Activated naive CD8-positive, alpha-beta T cell treated with anti-CD3 and anti-CD28 coated beads, Interleukin-2, amount 10 ng/mL, durations not matched to agents 7 days and 5 days (primary cell): ENCODE data around the gene PLPPR1. TPM values are rescaled to one million over a fixed set of nuclear protein-coding genes. Genes with fewer than 3 reads are reported as not detected.

ENCODE experiments used
- ATAC-seq: fragments of 150-1000 bp; cut with Tn5 transposase; one replicate; pipeline ENCODE4 v1.10.0; 2021; ENCODE audit warnings: low read depth, moderate library complexity
- POLR2A ChIA-PET: fragments of 350-600 bp; sonication (Branson Sonifier 250); formaldehyde crosslinking; loops from one replicate; lab custom pipeline; 2021; ENCODE audit warnings: antibody characterized with exemption; lab: Charles Lee
- DNase-seq: peaks from one replicate; pipeline ENCODE4 v3.0.0; 2021
- H3K27ac Mint-ChIP-seq: one replicate; pipeline ENCODE4 v1.8.0; 2022; ENCODE audit warnings: mild to moderate bottlenecking, mixed read lengths
- H3K27me3 Mint-ChIP-seq: one replicate; pipeline ENCODE4 v1.8.0; 2022; ENCODE audit warnings: mild to moderate bottlenecking, moderate library complexity, mixed read lengths
- H3K36me3 Mint-ChIP-seq: one replicate; pipeline ENCODE4 v1.8.0; 2021; ENCODE audit warnings: mild to moderate bottlenecking, mixed read lengths
- H3K4me1 Mint-ChIP-seq: one replicate; pipeline ENCODE4 v1.8.0; 2021; ENCODE audit warnings: mixed read lengths
- H3K4me3 Mint-ChIP-seq: one replicate; pipeline ENCODE4 v1.8.0; 2022; ENCODE audit warnings: mild to moderate bottlenecking, moderate library complexity, mixed read lengths
- H3K9me3 Mint-ChIP-seq: one replicate; pipeline ENCODE4 v1.8.0; 2021; ENCODE audit warnings: mixed read lengths
- total RNA-seq, 2 experiments: library from RNA; stranded (reverse); gene quantifications; one replicate each; pipeline ENCODE4 v1.2.3, GENCODE V29; 2021

The PLPPR1 gene
- total RNA-seq, 2 experiments from 2014 or later = not detected

- Mint-ChIP-seq H3K27ac (no peak overlapping the region), H3K9me3 (no peaks in the 10 kb centered on the region), H3K27me3 (peaks cover 2% of the 10 kb centered on the region), H3K4me3 (no peak overlapping the region), H3K36me3 (no peaks in the 10 kb centered on the region), H3K4me1 (no peaks in the 10 kb centered on the region)
- no peak for ATAC-seq
- no peak for DNase-seq
- POLR2A ChIA-PET = no interaction called here
Observed at GRCh38 chr9:101158361-101158760, 129.8 kb downstream of the PLPPR1 start.

- no peaks in the 10 kb centered on the region for H3K4me1 Mint-ChIP-seq
- H3K36me3 Mint-ChIP-seq = no peaks in the 10 kb centered on the region
- ATAC-seq (no peak), DNase-seq (no peak)
- H3K27me3 Mint-ChIP-seq = peaks cover 2% of the 10 kb centered on the region
- no peak overlapping the region for H3K27ac Mint-ChIP-seq
- H3K9me3 Mint-ChIP-seq = no peaks in the 10 kb centered on the region
- no peak overlapping the region for H3K4me3 Mint-ChIP-seq
- POLR2A ChIA-PET = no interaction called here
Observed at GRCh38 chr9:101162231-101162630, 133.7 kb downstream of the PLPPR1 start.

GRCh38 chr9:101165131-101165530, 136.6 kb downstream of the PLPPR1 start:
- no peaks in the 10 kb centered on the region for H3K27me3 Mint-ChIP-seq
- POLR2A ChIA-PET = no interaction called here
- H3K4me3 Mint-ChIP-seq = no peak overlapping the region

GRCh38 chr9:101167490-101168134, 139.1 kb downstream of the PLPPR1 start:
- no peak overlapping the region for H3K4me3 Mint-ChIP-seq
- no peaks in the 10 kb centered on the region for H3K4me1 Mint-ChIP-seq
- DNase-seq (no peak), ATAC-seq (no peak)
- H3K27me3 Mint-ChIP-seq = no peaks in the 10 kb centered on the region
- POLR2A ChIA-PET = no interaction called here
- H3K27ac Mint-ChIP-seq = no peak overlapping the region
- no peaks in the 10 kb centered on the region for H3K9me3 Mint-ChIP-seq
- H3K36me3 Mint-ChIP-seq = no peaks in the 10 kb centered on the region

More at GRCh38 chr9:101165131-101165530, 136.6 kb downstream of the PLPPR1 start:
- H3K4me1 Mint-ChIP-seq = no peaks in the 10 kb centered on the region
- no peak overlapping the region for H3K27ac Mint-ChIP-seq
- H3K36me3 Mint-ChIP-seq = no peaks in the 10 kb centered on the region
- no peaks in the 10 kb centered on the region for H3K9me3 Mint-ChIP-seq
- no peak for DNase-seq
- ATAC-seq = no peak

GRCh38 chr9:101172616-101173015, 144.1 kb downstream of the PLPPR1 start:
- Mint-ChIP-seq H3K4me1 (no peaks in the 10 kb centered on the region), H3K4me3 (no peak overlapping the region), H3K27me3 (no peaks in the 10 kb centered on the region), H3K36me3 (no peaks in the 10 kb centered on the region), H3K27ac (no peak overlapping the region), H3K9me3 (no peaks in the 10 kb centered on the region)
- no peak for ATAC-seq
- DNase-seq = no peak
- POLR2A ChIA-PET = no interaction called here

- no peak for DNase-seq
- POLR2A ChIA-PET = no interaction called here
- Mint-ChIP-seq H3K4me3 (no peak overlapping the region), H3K27ac (no peak overlapping the region), H3K36me3 (no peaks in the 10 kb centered on the region), H3K27me3 (no peaks in the 10 kb centered on the region), H3K9me3 (no peaks in the 10 kb centered on the region), H3K4me1 (no peaks in the 10 kb centered on the region)
- ATAC-seq = no peak
Observed at GRCh38 chr9:101173907-101174306, 145.4 kb downstream of the PLPPR1 start.

DNA sequence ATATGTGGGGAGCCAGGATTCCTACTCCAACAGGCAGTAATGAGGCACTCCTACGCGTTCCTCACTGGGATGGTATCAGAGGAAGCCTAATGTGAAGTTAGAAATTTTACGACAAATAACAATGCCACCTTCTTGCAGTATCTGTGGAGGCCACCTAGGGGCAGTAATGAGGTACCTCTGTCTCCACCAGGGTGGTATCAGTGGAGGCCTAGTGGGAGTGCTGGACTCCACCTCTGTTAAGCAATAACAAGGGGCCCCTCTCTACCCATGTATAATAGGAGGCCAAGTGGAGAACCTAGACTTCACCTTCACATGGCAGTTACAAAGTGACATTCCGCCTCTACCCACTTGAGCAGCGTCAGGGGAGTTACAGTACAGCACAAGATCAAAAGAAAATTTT, 147.9 kb downstream of the PLPPR1 start:
- no peak for ATAC-seq
- DNase-seq = no peak
- no peaks in the 10 kb centered on the region for H3K27me3 Mint-ChIP-seq
- H3K4me1 Mint-ChIP-seq = no peaks in the 10 kb centered on the region
- H3K27ac Mint-ChIP-seq = no peak overlapping the region
- H3K4me3 Mint-ChIP-seq = no peak overlapping the region
- POLR2A ChIA-PET = no interaction called here
- H3K36me3 Mint-ChIP-seq = no peaks in the 10 kb centered on the region
- H3K9me3 Mint-ChIP-seq = no peaks in the 10 kb centered on the region

DNA sequence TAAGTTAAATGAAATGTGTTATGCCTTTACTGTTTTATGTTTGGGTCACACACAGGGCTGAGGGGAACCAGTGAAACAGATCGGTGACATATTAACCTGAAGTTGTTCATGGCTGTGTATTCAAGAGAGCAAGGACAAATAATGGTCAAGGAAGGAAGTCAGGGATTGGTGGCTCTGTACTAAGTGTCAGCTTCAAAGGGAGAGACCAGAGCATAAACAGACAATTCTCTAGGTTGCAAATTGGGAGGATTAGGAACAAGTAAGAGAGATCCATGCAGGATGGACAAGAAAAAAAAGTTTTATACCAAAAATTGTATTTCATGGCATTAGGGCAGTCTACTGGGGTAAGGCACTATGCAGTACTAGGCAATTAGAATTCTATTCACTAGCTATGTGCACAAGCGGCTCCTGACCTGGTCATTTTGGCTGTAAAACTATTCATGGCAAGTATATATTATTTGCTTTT, 156.3 kb downstream of the PLPPR1 start:
- no peaks in the 10 kb centered on the region for H3K9me3 Mint-ChIP-seq

GRCh38 chr9:101191723-101192122, 163.2 kb downstream of the PLPPR1 start:
- Mint-ChIP-seq H3K27ac (no peak overlapping the region), H3K36me3 (no peaks in the 10 kb centered on the region), H3K9me3 (no peaks in the 10 kb centered on the region), H3K4me3 (no peak overlapping the region), H3K27me3 (no peaks in the 10 kb centered on the region), H3K4me1 (no peaks in the 10 kb centered on the region)
- DNase-seq (no peak), ATAC-seq (no peak)
- POLR2A ChIA-PET = no interaction called here

More for the DNA sequence above, 156.3 kb downstream of the PLPPR1 start:
- Mint-ChIP-seq H3K27ac (no peak overlapping the region), H3K4me1 (no peaks in the 10 kb centered on the region), H3K27me3 (no peaks in the 10 kb centered on the region), H3K4me3 (no peak overlapping the region), H3K36me3 (no peaks in the 10 kb centered on the region)
- POLR2A ChIA-PET = no interaction called here
- ATAC-seq (no peak), DNase-seq (no peak)

GRCh38 chr9:101197026-101197425, 168.5 kb downstream of the PLPPR1 start:
- DNase-seq (no peak), ATAC-seq (no peak)
- Mint-ChIP-seq H3K9me3 (no peaks in the 10 kb centered on the region), H3K36me3 (no peaks in the 10 kb centered on the region), H3K27ac (no peak overlapping the region), H3K27me3 (no peaks in the 10 kb centered on the region), H3K4me1 (no peaks in the 10 kb centered on the region), H3K4me3 (no peak overlapping the region)
- POLR2A ChIA-PET = no interaction called here

DNA sequence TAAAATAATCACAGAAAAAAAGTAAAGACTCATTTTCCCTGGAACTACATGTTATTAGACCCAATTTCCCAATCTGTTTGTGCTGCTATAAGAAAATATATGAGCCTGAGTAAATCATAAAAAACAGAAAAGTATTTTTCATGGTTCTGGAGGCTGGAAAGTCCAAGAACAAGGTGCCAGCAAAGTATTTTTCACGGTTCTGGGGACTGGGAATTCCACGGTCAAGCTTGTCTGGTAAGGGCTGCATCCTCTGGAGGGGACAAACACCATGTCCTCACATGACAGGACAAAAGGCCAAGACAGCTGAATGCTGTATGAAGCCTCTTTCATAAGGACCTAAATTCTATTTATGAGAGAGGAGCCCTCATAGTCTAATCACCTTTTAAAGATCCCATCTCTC, 172.3 kb downstream of the PLPPR1 start:
- ATAC-seq = no peak
- H3K27me3 Mint-ChIP-seq = no peaks in the 10 kb centered on the region
- no peak for DNase-seq
- no peaks in the 10 kb centered on the region for H3K9me3 Mint-ChIP-seq
- H3K4me1 Mint-ChIP-seq = no peaks in the 10 kb centered on the region
- POLR2A ChIA-PET = no interaction called here
- no peak overlapping the region for H3K27ac Mint-ChIP-seq
- H3K36me3 Mint-ChIP-seq = no peaks in the 10 kb centered on the region
- H3K4me3 Mint-ChIP-seq = no peak overlapping the region

GRCh38 chr9:101201630-101202029, 173.1 kb downstream of the PLPPR1 start:
- no peak overlapping the region for H3K27ac Mint-ChIP-seq
- DNase-seq = no peak
- no peaks in the 10 kb centered on the region for H3K4me1 Mint-ChIP-seq
- no peak for ATAC-seq
- no peaks in the 10 kb centered on the region for H3K27me3 Mint-ChIP-seq
- H3K9me3 Mint-ChIP-seq = no peaks in the 10 kb centered on the region
- H3K4me3 Mint-ChIP-seq = no peak overlapping the region
- H3K36me3 Mint-ChIP-seq = no peaks in the 10 kb centered on the region
- POLR2A ChIA-PET = no interaction called here

GRCh38 chr9:101209670-101210069, 181.1 kb downstream of the PLPPR1 start:
- DNase-seq (no peak), ATAC-seq (no peak)
- no peaks in the 10 kb centered on the region for H3K9me3 Mint-ChIP-seq
- peaks cover 2% of the 10 kb centered on the region for H3K27me3 Mint-ChIP-seq
- no peaks in the 10 kb centered on the region for H3K4me1 Mint-ChIP-seq
- no peaks in the 10 kb centered on the region for H3K36me3 Mint-ChIP-seq
- H3K27ac Mint-ChIP-seq = no peak overlapping the region
- no peak overlapping the region for H3K4me3 Mint-ChIP-seq
- POLR2A ChIA-PET = no interaction called here

GRCh38 chr9:101212661-101213060, 184.1 kb downstream of the PLPPR1 start:
- no peak overlapping the region for H3K27ac Mint-ChIP-seq
- no peaks in the 10 kb centered on the region for H3K4me1 Mint-ChIP-seq
- H3K27me3 Mint-ChIP-seq = peaks cover 2% of the 10 kb centered on the region
- no peaks in the 10 kb centered on the region for H3K36me3 Mint-ChIP-seq
- DNase-seq (no peak), ATAC-seq (no peak)
- POLR2A ChIA-PET = no interaction called here
- H3K4me3 Mint-ChIP-seq = no peak overlapping the region
- H3K9me3 Mint-ChIP-seq = no peaks in the 10 kb centered on the region
